Duodenal mucosa (tissue), 2 donors: ENCODE data around the gene MARCHF11.

Source experiments
- H3K27ac ChIP-seq: one replicate; pipeline ENCODE4 v1.7.0; 2013; ENCODE audit warnings: low read depth, low read length
- H3K27me3 ChIP-seq, 2 donors: one replicate each; pipeline ENCODE4 v1.7.0; 2013; ENCODE audit warnings: low read length in 2 of 2, control low read depth in 1 of 2; ENCODE audit not compliant: insufficient read depth in 2 of 2, control insufficient read depth in 1 of 2
- H3K36me3 ChIP-seq, 2 donors: one replicate each; pipeline ENCODE4 v1.7.0; 2013; ENCODE audit warnings: low read length in 2 of 2, control low read depth in 1 of 2; ENCODE audit not compliant: insufficient read depth in 2 of 2, control insufficient read depth in 1 of 2
- H3K4me1 ChIP-seq, 2 donors: one replicate each; pipeline ENCODE4 v1.7.0; 2013; ENCODE audit warnings: low read length in 2 of 2, control low read depth in 1 of 2; ENCODE audit not compliant: insufficient read depth in 2 of 2, control insufficient read depth in 1 of 2
- H3K4me3 ChIP-seq, 2 donors: one replicate each; pipeline ENCODE4 v1.7.0; 2013; ENCODE audit warnings: low read length in 2 of 2, low read depth in 1 of 2
- H3K9ac ChIP-seq, 2 donors: one replicate each; pipeline ENCODE4 v1.7.0; 2013; ENCODE audit warnings: low read length in 2 of 2, low read depth in 1 of 2
- H3K9me3 ChIP-seq, 2 donors: one replicate each; pipeline ENCODE4 v1.7.0; 2013; ENCODE audit warnings: low read length in 2 of 2, control low read depth in 1 of 2; ENCODE audit not compliant: control insufficient read depth in 1 of 2

Gene MARCHF11

GRCh38 chr5:16064135-16064893 is 115.3 kb downstream of the MARCHF11 start:
- Histone ChIP-seq H3K9ac (no peak overlapping the region), H3K27ac (no peak overlapping the region), H3K9me3 (peaks cover 0 to 5% of the 10 kb centered on the region in 2 donors), H3K4me1 (no peaks in the 10 kb centered on the region), H3K27me3 (no peaks in the 10 kb centered on the region), H3K36me3 (no peaks in the 10 kb centered on the region), H3K4me3 (no peak overlapping the region)

GRCh38 chr5:16061163-16061562 is 118.4 kb downstream of the MARCHF11 start:
- Histone ChIP-seq H3K27ac (no peak overlapping the region), H3K9me3 (peaks cover 0 to 5% of the 10 kb centered on the region in 2 donors), H3K27me3 (no peaks in the 10 kb centered on the region), H3K36me3 (no peaks in the 10 kb centered on the region), H3K9ac (no peak overlapping the region), H3K4me3 (no peak overlapping the region), H3K4me1 (no peaks in the 10 kb centered on the region)

- Histone ChIP-seq H3K9ac (no peak overlapping the region), H3K27me3 (no peaks in the 10 kb centered on the region), H3K4me3 (no peak overlapping the region), H3K27ac (no peak overlapping the region), H3K36me3 (no peaks in the 10 kb centered on the region), H3K9me3 (peaks cover 0 to 8% of the 10 kb centered on the region in 2 donors), H3K4me1 (no peaks in the 10 kb centered on the region)
Measured at GRCh38 chr5:16057277-16057676, 122.3 kb downstream of the MARCHF11 start.

GRCh38 chr5:16051246-16051755 is 128.3 kb downstream of the MARCHF11 start:
- H3K4me3 ChIP-seq, result no peak overlapping the region
- no peaks in the 10 kb centered on the region for H3K4me1 ChIP-seq
- peaks cover 2 to 19% of the 10 kb centered on the region in 2 donors for H3K9me3 ChIP-seq

GRCh38 chr5:16050414-16050813 is 129.2 kb downstream of the MARCHF11 start:
- no peak overlapping the region for H3K9ac ChIP-seq
- H3K9me3 ChIP-seq, result peaks cover 2 to 19% of the 10 kb centered on the region in 2 donors
- no peak overlapping the region for H3K4me3 ChIP-seq
- H3K36me3 ChIP-seq, result no peaks in the 10 kb centered on the region
- no peaks in the 10 kb centered on the region for H3K27me3 ChIP-seq
- no peak overlapping the region for H3K27ac ChIP-seq
- H3K4me1 ChIP-seq, result no peaks in the 10 kb centered on the region

More at GRCh38 chr5:16051246-16051755, 128.3 kb downstream of the MARCHF11 start:
- no peaks in the 10 kb centered on the region for H3K27me3 ChIP-seq
- H3K27ac ChIP-seq, result no peak overlapping the region
- H3K9ac ChIP-seq, result no peak overlapping the region
- H3K36me3 ChIP-seq, result no peaks in the 10 kb centered on the region

GRCh38 chr5:16049761-16050160 is 129.8 kb downstream of the MARCHF11 start:
- Histone ChIP-seq H3K9ac (no peak overlapping the region), H3K4me3 (no peak overlapping the region), H3K27me3 (no peaks in the 10 kb centered on the region), H3K4me1 (no peaks in the 10 kb centered on the region), H3K27ac (no peak overlapping the region), H3K9me3 (peaks cover 2 to 20% of the 10 kb centered on the region in 2 donors), H3K36me3 (no peaks in the 10 kb centered on the region)

- no peak overlapping the region for H3K27ac ChIP-seq
- no peaks in the 10 kb centered on the region for H3K27me3 ChIP-seq
- no peak overlapping the region for H3K4me3 ChIP-seq
- no peaks in the 10 kb centered on the region for H3K4me1 ChIP-seq
- peaks cover 2 to 20% of the 10 kb centered on the region in 2 donors for H3K9me3 ChIP-seq
- no peak overlapping the region for H3K9ac ChIP-seq
- H3K36me3 ChIP-seq, result no peaks in the 10 kb centered on the region
Measured at GRCh38 chr5:16048132-16048531, 131.5 kb downstream of the MARCHF11 start.

- Histone ChIP-seq H3K36me3 (no peaks in the 10 kb centered on the region), H3K9ac (no peak overlapping the region), H3K4me1 (no peaks in the 10 kb centered on the region), H3K27me3 (no peaks in the 10 kb centered on the region), H3K9me3 (peaks cover 2 to 9% of the 10 kb centered on the region in 2 donors), H3K4me3 (no peak overlapping the region), H3K27ac (no peak overlapping the region)
Measured at GRCh38 chr5:16043349-16043965, 136.1 kb downstream of the MARCHF11 start.

- peaks cover 0 to 5% of the 10 kb centered on the region in 2 donors for H3K9me3 ChIP-seq
- no peak overlapping the region for H3K27ac ChIP-seq
- no peaks in the 10 kb centered on the region for H3K4me1 ChIP-seq
- no peaks in the 10 kb centered on the region for H3K36me3 ChIP-seq
- H3K27me3 ChIP-seq, result no peaks in the 10 kb centered on the region
- no peak overlapping the region for H3K9ac ChIP-seq
- H3K4me3 ChIP-seq, result no peak overlapping the region
Measured at GRCh38 chr5:16037121-16037845, 142.3 kb downstream of the MARCHF11 start.
